ENCODE results near the gene BTBD8.

Gene BTBD8

DNA sequence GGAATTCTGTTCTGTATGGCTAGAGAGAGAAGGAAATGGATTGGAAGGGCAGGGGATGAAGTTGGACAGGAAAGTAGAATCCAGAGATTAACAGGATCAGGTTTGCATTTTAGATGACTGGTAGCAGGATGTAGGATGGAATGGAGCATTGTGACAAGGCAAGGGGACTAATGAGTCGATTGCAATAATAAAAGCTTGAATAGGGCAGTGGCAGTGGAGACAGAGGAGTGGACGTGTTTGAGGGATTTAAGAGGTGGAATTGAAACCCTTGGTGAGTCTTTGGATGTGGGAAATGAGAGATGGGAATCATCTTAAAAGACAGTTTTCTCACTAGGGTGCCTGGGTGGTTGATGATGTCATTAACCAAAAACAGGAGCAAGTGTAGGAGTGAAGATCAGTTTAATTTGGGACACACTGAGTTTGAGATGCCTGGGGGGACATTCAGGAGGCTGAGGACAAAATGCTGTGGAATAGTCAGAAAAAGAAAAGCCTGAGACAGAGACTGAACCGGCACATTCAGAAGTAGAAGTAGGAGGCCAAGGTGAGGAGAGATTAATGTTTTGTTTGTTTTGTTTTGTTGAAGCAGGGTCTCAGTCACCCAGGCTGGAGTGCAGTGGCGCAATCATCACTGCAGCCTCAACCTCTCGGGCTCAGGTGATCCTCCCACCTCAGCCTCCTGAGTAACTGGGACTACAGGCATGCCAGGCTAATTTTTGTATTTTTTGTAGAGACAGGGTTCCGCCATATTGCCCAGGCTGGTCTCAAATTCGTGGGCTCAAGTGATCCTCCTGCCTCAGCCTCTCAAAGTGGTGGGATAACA, 108.5 kb downstream of the BTBD8 start:
- in situ Hi-C loops (cut with MboI; ENCODE audit: low sequenced_read_pairs): no loop called here

DNA sequence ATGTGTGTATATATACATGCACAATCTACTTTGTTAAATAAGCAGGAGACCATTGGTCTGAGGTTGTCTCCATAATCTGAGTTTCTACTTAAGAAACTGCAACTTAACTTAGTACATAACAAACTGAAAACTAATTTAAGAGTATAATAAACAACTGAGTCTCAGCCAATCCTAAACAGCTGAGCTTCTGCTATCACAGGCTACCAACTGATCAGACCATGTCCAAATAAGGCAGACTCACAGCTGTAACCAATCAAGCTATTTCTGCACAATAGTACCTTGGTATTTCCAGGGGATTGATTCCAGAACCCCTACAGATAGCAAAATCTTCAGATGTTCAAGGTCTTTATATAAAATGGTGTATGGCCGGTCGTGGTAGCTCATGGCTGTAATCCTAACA, 111.6 kb downstream of the BTBD8 start:
- in situ Hi-C loops (cut with MboI; ENCODE audit: low sequenced_read_pairs): no loop called here

DNA sequence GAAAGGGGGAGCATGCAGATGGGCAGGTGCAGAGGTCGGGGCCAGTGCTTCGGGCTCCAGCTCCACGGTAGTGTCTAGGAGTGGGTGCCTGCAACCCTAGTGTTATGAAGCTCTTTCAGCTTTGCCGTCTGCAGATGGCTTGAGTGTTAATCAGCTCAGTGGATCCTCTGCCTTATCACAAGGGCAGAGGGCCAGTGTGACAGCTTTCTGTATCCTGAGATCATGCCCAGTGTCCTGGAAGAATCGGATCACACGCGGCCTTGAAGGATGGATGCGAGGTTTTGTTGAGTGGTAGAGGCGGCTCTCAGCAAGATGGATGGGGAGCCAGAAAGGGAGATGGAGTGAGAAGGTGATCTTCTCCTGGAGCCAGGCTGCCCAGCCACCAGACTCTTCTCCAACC, 112.1 kb downstream of the BTBD8 start:
- in situ Hi-C loops (cut with MboI; ENCODE audit: low sequenced_read_pairs): no loop called here

DNA sequence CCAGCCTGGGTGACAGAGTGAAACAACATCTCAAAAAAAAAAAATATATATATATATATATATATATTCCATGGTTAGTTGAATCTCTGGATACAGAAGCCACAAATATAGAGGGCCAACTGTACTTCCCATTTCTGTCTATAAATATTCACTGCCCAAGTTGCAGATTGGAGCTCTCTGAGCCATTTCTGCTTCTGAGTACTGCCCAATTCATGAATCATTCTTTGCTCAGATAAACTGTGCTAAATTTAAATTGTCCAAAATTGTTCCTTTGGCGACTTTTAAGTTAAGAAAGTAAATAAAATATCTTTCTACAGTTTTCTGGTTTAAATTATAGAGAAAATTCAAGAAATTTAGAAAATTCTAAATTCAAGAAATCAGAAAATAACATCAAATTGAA, 114.4 kb downstream of the BTBD8 start:
- in situ Hi-C loops (cut with MboI; ENCODE audit: low sequenced_read_pairs): no loop called here

DNA sequence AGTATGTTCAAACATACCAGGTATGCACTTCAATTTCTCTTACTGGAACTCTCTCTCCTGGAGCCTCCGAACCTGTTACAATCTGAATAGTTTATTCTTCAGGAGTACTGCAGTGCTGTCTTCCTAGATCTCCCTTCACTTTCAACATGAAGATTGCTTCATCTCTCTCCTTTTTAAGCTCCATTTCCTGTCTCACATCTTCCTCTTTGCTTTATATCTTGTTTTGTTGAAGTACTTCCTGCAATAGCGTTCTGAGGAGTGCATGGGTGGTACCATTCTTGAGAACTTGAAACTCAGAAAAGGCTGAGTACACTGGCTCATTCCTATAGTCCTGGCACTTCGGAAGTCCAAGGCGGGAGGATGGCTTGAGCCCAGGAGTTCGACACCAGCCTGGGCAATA, 121.8 kb downstream of the BTBD8 start:
- in situ Hi-C loops (cut with MboI; ENCODE audit: low sequenced_read_pairs): no loop called here

DNA sequence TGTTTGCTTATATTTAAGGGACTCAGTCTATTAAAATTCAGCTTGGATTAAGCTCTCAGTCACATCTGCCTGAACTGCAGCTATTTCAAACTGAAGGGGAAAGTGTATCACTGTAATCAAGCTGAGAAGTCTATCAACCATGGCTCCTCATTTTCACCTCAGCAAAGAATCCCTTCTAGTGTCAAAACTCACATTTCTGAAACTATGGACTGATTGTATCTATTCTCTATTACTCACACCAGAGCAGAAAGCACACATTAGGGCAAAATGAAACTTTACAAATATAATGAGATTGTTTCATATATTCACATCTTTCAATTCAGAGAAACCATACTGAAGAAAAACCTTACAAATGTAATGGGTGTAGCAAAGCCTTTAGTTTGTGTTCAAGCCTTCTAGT, 123.0 kb downstream of the BTBD8 start:
- in situ Hi-C loops (cut with MboI; ENCODE audit: low sequenced_read_pairs): no loop called here

DNA sequence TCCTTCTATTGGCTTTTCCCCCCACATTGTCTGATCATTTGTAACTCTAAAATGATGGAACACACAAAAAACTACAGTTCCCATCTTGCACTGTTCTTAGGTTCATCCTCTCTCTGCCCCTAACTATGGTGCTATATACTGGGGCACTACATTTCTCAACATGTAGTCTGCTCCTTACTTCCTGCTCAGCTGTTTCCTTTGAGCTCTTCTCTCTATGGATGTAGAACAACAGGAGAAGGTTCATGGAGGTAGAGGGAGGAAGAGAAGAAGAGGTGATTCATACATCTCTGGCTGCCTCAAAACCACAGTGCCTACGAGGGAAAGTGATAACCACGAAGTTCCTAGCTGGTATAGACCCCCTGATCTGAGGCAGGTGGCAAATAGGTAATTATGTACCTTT, 130.6 kb downstream of the BTBD8 start:
- in situ Hi-C loops (cut with MboI; ENCODE audit: low sequenced_read_pairs): no loop called here

DNA sequence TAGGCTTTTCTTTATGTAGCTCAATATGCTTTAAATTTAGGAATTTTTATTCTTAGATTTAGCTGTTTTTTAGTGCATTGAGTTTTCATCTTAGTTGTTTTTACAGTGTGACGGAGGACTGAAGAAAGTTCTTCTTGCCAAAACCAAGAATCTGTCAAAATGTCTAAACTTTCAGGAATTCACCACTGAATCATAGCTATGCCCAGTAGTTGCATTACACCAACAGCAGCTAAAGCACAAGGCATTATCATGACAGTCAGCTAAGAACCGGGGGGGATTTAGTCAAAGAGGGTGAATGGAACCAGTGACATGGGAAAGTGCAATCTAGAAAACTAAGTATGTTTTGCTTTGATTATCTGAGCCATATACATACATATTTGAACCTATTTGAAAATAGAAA, 131.0 kb downstream of the BTBD8 start:
- in situ Hi-C loops (cut with MboI; ENCODE audit: low sequenced_read_pairs): no loop called here

DNA sequence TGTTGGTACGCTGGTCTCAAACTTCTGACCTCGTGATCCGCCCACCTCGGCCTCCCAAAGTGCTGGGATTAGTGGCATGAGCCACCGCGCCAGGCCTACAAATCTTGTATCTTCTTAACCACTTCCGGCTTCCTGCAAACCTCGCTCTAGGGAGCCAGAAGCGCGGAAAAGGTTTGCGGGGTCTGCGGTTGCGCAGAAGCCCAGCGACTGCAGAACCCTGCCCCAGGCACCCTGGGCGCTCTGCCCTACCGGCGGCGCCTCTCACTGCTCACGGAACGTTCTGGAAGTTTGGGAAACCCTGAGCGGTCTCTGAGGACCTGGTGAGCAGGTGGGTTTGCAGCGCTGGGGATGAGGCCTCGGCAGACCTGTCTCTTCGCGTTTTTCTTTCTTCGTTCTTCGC, 137.6 kb downstream of the BTBD8 start, which contains the start of gene C1orf146:
C1orf146 (plus strand) TSS at position 195 of the 400 bp plus-strand sequence. CDS start 13,506 bp downstream, outside the sequence.
- in situ Hi-C loops (cut with MboI; ENCODE audit: low sequenced_read_pairs): no loop called here

DNA sequence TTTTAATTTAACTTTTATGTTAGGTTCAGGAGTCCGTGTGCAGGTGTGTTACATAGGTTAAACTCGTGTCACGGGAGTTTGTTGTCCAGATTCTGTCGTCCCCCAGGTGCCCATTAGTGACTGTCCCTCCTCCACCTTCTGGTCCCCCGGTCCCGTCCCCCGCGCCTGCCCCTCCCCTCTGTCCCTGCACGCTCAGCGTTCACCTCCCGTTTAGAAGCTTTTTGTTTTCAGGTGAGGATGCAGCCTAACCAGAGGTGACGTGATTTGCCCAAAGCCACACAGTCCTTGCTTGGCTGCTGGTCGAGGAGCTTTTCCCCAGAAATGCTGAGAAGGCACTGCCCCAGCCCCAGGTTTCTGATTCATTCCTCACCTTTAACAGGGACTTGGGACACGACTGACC, 138.4 kb downstream of the BTBD8 start:
- in situ Hi-C loops (cut with MboI; ENCODE audit: low sequenced_read_pairs): no loop called here

DNA sequence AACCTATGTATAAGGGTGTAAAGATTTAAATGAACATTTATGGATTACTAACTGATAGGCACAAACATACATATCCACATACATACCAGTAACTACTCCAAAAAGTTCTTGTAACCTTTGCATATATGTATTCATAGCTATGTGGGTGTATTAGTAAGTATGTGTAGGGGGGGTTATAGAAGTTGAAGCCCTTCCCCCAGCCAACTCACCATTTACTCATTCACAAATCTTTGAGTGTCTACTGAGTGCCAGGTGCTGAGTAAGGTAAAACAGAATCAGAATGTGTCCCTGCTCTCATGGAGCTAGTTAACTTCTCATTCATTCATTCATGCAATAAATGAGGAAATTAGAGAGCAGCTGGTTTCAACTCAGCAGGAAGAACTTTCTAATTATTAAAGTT, 138.9 kb downstream of the BTBD8 start:
- in situ Hi-C loops (cut with MboI; ENCODE audit: low sequenced_read_pairs): no loop called here

DNA sequence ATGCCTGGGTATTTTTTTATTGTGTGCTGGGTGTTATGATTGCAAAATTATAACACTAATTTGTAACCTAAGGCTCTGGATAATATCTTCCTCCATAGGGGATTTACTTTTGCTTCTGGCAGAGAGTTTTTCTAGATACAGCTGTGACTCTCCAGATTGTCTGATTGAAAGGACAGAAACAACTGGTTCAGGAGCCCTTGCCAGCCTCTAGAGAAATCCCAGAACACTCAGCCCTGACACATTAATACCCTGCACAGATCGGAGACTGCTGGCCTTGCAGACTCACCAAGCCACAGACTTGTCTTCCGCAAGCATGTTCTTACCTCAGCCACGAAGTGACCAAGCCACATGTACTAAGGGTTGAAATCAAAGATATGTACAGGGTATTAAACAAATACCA, 148.3 kb downstream of the BTBD8 start:
- in situ Hi-C loops (cut with MboI; ENCODE audit: low sequenced_read_pairs): no loop called here

DNA sequence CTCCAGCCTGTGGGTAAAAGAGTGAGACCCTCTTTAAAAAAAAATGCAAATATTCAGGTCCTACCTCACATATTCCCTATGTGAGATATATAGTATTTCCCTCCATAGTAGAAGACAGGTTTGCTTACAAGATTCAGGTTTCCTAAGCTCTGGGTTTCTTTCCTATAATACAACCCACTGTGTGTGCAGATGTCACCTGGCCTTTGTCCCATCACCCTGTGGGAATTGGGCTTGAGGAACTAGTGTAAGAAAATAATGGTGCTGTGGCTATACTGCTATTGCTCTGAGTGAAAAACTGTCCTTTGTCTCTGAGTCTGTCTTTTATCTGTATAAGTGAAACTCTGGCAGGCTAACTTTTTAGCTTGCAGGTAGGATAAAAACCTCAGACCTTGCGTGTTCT, 150.6 kb downstream of the BTBD8 start:
- in situ Hi-C loops (cut with MboI; ENCODE audit: low sequenced_read_pairs): no loop called here
